Mesothelial cell of epicardium (in vitro differentiated cells): ENCODE measurements around the gene RBMS1. TPM values are rescaled to one million over a fixed set of nuclear protein-coding genes. Genes with fewer than 3 reads are reported as not detected.

Experiments
- DNase-seq, 2 experiments: peaks; one replicate each; pipeline ENCODE4 v3.0.0; 2021; ENCODE audit warnings: low spot score in 2 of 2; ENCODE audit not compliant: unreplicated experiment in 2 of 2
- H3K27ac Mint-ChIP-seq: 2 replicates; pipeline ENCODE4 v1.8.0; 2021; ENCODE audit warnings: mixed read lengths
- H3K27me3 Mint-ChIP-seq: 2 replicates; pipeline ENCODE4 v1.8.0; 2021; ENCODE audit warnings: low read depth, mixed read lengths
- H3K36me3 Mint-ChIP-seq: 2 replicates; pipeline ENCODE4 v1.8.0; 2021; ENCODE audit warnings: mixed read lengths
- H3K4me1 Mint-ChIP-seq: 2 replicates; pipeline ENCODE4 v1.8.0; 2021; ENCODE audit warnings: mixed read lengths
- H3K4me3 Mint-ChIP-seq: 2 replicates; pipeline ENCODE4 v1.8.0; 2021; ENCODE audit warnings: mild to moderate bottlenecking, moderate library complexity, mixed read lengths
- H3K9me3 Mint-ChIP-seq: 2 replicates; pipeline ENCODE4 v1.8.0; 2021; ENCODE audit warnings: mixed read lengths
- CTCF ChIP-seq: fragments of 200-600 bp; sonication (generic); IDR thresholded peaks from one replicate; pipeline ENCODE4 v1.5.0; 2021; ENCODE audit warnings: antibody characterized with exemption; ENCODE audit not compliant: unreplicated experiment
- total RNA-seq: library from RNA; stranded (reverse); gene quantifications from 3 replicates; pipeline ENCODE4 v1.2.1, GENCODE V29; 2021

The RBMS1 gene
- total RNA-seq, 1 donor from 2014 or later, result 128 TPM

- no peak for TF ChIP-seq CTCF
- Mint-ChIP-seq H3K27me3 (no peaks in the 10 kb centered on the region), H3K4me1 (peaks cover 3% of the 10 kb centered on the region), H3K36me3 (peaks cover 36% of the 10 kb centered on the region), H3K27ac (no peak overlapping the region), H3K4me3 (no peak overlapping the region), H3K9me3 (no peaks in the 10 kb centered on the region)
- no peak for DNase-seq
Measured at GRCh38 chr2:160303527-160303926, 190.1 kb downstream of the RBMS1 start.

- no peak for TF ChIP-seq CTCF
- H3K4me3 Mint-ChIP-seq, result no peak overlapping the region
- H3K36me3 Mint-ChIP-seq, result peaks cover 37% of the 10 kb centered on the region
Measured at GRCh38 chr2:160303076-160303475, 190.5 kb downstream of the RBMS1 start.

DNA sequence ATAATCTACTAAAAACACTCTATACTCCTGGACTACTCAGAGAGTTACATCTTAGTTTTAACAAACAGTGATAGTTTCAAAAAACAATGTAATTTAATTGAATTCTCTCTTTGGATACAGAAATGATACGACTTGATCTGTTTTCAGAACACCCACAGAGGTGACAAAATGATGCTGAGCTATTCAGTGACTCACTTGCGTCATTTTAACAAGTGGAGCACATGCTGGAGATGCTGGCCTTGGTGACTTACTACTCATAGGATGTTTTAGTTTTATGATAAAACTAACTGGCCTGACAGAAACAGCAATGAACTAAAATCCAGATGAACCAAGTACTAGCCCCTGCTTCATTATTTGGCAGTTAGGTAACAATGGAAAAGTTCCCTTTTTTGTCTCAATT is 192.2 kb downstream of the RBMS1 start:
- peaks cover 51% of the 10 kb centered on the region for H3K36me3 Mint-ChIP-seq
- no peak overlapping the region for H3K27ac Mint-ChIP-seq
- H3K4me3 Mint-ChIP-seq, result no peak overlapping the region
- H3K4me1 Mint-ChIP-seq, result peaks cover under 1% of the 10 kb centered on the region
- H3K27me3 Mint-ChIP-seq, result no peaks in the 10 kb centered on the region
- DNase-seq, result no peak
- TF ChIP-seq CTCF, result no peak
- no peaks in the 10 kb centered on the region for H3K9me3 Mint-ChIP-seq

More at GRCh38 chr2:160303076-160303475, 190.5 kb downstream of the RBMS1 start:
- no peak for DNase-seq
- H3K9me3 Mint-ChIP-seq, result no peaks in the 10 kb centered on the region
- H3K27ac Mint-ChIP-seq, result no peak overlapping the region
- no peaks in the 10 kb centered on the region for H3K4me1 Mint-ChIP-seq
- H3K27me3 Mint-ChIP-seq, result no peaks in the 10 kb centered on the region

DNA sequence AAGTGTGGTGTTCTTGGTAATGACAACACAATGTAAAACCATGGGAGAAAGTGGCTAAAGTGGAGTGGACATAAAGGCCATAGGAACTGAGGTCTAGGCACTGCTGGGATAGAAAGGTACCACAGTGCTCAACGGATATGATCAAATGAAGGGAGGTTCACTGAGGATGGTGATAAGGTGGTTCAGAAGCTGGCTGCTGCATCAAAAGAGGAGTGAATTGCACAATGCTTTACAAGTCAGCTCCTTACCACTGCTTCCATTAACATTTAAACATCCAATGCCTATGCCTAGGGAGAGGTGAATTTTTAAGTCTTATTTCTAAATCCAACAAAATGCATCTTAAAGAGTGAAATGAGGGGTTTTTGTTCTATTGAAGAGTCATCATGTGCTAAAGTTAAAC is 193.4 kb downstream of the RBMS1 start:
- H3K27me3 Mint-ChIP-seq, result no peaks in the 10 kb centered on the region
- no peak overlapping the region for H3K27ac Mint-ChIP-seq
- H3K9me3 Mint-ChIP-seq, result no peaks in the 10 kb centered on the region
- H3K4me3 Mint-ChIP-seq, result no peak overlapping the region
- H3K36me3 Mint-ChIP-seq, result peaks cover 60% of the 10 kb centered on the region
- TF ChIP-seq CTCF, result no peak
- H3K4me1 Mint-ChIP-seq, result peaks cover 11% of the 10 kb centered on the region
- no peak for DNase-seq

- Mint-ChIP-seq H3K9me3 (no peaks in the 10 kb centered on the region), H3K4me1 (peaks cover 14% of the 10 kb centered on the region), H3K27ac (peak overlapping the region; percentile 40), H3K4me3 (no peak overlapping the region), H3K27me3 (no peaks in the 10 kb centered on the region), H3K36me3 (peaks cover 62% of the 10 kb centered on the region)
- DNase-seq, result no peak
- TF ChIP-seq CTCF, result no peak
Measured at GRCh38 chr2:160299540-160299939, 194.1 kb downstream of the RBMS1 start.

GRCh38 chr2:160298960-160299359 is 194.6 kb downstream of the RBMS1 start:
- H3K36me3 Mint-ChIP-seq, result peaks cover 61% of the 10 kb centered on the region
- DNase-seq, result no peak
- H3K27me3 Mint-ChIP-seq, result no peaks in the 10 kb centered on the region
- TF ChIP-seq CTCF, result no peak
- H3K27ac Mint-ChIP-seq, result peak overlapping the region; percentile 40
- no peak overlapping the region for H3K4me3 Mint-ChIP-seq
- H3K9me3 Mint-ChIP-seq, result no peaks in the 10 kb centered on the region
- H3K4me1 Mint-ChIP-seq, result peaks cover 16% of the 10 kb centered on the region
